ENCODE measurements around the gene GJA9.

The GJA9 gene

DNA sequence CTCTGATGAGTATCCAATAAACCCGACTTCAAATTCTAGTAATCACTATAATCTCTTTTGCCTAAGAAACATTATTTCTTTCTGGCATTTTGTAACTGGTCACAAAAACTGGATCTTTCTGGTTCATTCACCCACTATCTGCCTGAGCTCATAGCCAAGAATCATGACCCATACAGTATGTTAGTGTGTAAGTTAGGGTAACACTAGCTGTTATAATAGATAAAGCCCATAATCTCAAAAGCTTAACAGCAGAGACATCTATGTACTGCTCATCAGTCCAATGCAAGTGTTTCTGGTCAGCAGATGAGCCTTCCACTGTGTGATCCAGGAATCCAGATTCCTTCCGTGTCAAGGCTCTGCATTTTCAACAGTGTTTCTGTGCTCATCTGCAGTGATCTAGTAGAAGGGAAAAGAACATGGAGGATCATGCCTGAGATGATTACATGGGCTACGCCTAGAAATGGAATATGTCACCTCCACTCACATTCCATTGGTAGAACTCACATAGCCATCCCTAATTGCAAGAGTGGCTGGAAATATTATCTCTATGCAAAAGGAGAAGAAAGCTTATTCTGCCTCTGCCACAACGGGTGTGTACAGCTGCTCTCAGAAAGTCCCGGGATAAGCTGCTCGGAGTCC lies 49.5 kb downstream of the GJA9 start:
- no peak for DNase-seq (ENCODE audit: low spot score)

DNA sequence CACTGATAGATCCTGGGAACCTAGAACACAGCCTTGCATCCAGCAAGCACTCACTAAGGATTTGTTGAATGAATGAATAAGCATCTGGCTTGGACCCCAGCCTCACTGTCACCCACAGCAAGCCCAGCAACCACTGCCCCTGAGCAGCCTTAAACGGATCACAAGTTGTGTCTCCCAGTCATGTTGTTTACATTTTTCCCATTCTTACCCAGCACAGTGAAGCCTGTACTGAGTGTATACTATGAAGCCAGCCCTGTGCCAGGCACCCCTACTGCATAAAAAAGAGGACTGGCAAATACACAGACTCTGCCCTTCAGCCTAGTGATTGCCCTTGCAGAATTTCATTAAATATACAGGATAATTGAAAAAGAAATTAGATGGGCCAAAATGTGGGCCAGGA lies 52.0 kb downstream of the GJA9 start:
- no peak for DNase-seq (ENCODE audit: low spot score)

DNA sequence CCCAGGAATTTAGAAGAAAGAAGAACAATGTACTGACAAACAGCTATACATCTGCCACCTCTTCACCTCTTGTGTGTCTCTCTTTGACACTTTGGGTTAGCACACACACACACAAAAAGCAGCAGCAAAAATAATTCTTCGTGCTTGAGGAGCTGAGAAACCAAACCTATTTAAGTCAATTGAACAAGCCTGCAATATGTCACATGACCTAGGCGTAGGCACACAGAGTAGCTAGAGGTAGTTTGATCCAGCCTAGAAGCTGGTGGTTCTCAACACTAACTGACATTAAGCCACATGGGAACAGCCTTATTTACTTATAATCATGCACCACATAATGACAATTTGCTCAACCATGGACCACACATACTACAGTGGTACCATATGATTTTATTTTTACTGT lies 54.1 kb downstream of the GJA9 start:
- DNase-seq (ENCODE audit: low spot score), result no peak

DNA sequence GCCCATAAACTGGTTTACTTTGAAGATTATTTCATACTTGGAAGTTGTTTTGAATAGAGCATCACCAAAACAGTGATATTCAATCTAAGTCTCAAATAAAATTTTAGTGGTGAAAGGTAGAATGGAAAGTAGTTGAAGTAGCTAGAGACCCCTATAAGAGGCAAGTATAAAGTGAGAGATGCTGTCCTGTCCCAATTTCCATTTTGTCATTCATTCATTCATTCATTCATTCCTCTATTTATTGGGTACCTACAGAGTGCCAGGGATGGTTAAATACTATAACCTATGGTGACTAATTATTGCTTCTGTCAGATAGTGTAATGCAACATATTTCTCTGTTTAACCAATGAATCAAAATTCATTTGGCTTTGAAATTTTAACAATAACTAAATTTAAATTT lies 54.5 kb downstream of the GJA9 start:
- no peak for DNase-seq (ENCODE audit: low spot score)

DNA sequence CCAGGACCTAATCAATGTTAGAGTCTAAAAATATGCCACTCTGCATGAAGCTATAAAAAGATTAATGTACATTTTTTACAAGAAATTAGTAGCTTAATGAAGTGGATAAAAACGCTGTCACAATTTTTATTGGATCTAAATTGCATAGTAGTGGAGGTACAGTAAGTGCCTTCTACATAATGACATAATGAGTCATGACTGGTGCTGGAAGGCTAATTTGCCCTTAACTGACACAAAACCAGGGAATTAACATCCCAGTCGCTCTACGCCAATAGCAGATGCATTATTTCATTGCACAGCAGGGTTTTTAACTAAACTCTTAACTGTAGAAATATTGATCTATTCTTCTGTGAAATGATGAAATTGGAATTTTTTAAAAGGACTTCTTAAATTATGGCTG lies 55.1 kb downstream of the GJA9 start:
- DNase-seq (ENCODE audit: low spot score), result no peak
